Natural killer cell treated with Interleukin-12 subunit alpha and Interleukin-12 subunit beta and Interleukin-15 and Interleukin-18, amount 100 ng/mL, for 72 hours (primary cell): Measurements from ENCODE around the gene FAM135A. TPM values are rescaled to one million over a fixed set of nuclear protein-coding genes. Genes with fewer than 3 reads are reported as not detected.
"Not testable (repeated sequence)": the region's sequence is repeated elsewhere in the genome, so short reads cannot be mapped to it uniquely, and the experiment has no call there.

Experiments used
- ATAC-seq, 2 donors: fragments of 150-1000 bp; cut with Tn5 transposase in 1 of 2; sonication (Bioruptor Pico), chemical (Tn5 transposase) in 1 of 2; 2 replicates each; pipeline ENCODE4 v1.10.0; 2021
- DNase-seq: peaks from one replicate; pipeline ENCODE4 v3.0.0; 2022; ENCODE audit warnings: low spot score
- H3K27ac Mint-ChIP-seq, 2 donors: 1 replicate in 1 of 2; 2 replicates in 1 of 2; pipeline ENCODE4 v1.8.0; 2022; ENCODE audit warnings: mixed read lengths in 2 of 2, mild to moderate bottlenecking in 1 of 2, moderate library complexity in 1 of 2
- H3K27me3 Mint-ChIP-seq, 2 donors: 1 replicate in 1 of 2; 2 replicates in 1 of 2; pipeline ENCODE4 v1.8.0; 2022; ENCODE audit warnings: mixed read lengths in 2 of 2
- H3K36me3 Mint-ChIP-seq: one replicate; pipeline ENCODE4 v1.8.0; 2022; ENCODE audit warnings: mixed read lengths
- H3K4me1 Mint-ChIP-seq, 2 donors: 1 replicate in 1 of 2; 2 replicates in 1 of 2; pipeline ENCODE4 v1.8.0; 2022; ENCODE audit warnings: low read depth in 2 of 2, mixed read lengths in 2 of 2, mild to moderate bottlenecking in 1 of 2
- H3K4me3 Mint-ChIP-seq: one replicate; pipeline ENCODE4 v1.8.0; 2022; ENCODE audit warnings: mixed read lengths
- H3K9me3 Mint-ChIP-seq: 2 replicates; pipeline ENCODE4 v1.8.0; 2022; ENCODE audit warnings: mixed read lengths
- total RNA-seq, 2 donors: library from RNA; stranded (reverse); gene quantifications; one replicate each; pipeline ENCODE4 v1.2.3, GENCODE V29; 2022

Gene FAM135A
- total RNA-seq, 2 donors from 2014 or later, result 7.0 to 20.4 TPM

DNA sequence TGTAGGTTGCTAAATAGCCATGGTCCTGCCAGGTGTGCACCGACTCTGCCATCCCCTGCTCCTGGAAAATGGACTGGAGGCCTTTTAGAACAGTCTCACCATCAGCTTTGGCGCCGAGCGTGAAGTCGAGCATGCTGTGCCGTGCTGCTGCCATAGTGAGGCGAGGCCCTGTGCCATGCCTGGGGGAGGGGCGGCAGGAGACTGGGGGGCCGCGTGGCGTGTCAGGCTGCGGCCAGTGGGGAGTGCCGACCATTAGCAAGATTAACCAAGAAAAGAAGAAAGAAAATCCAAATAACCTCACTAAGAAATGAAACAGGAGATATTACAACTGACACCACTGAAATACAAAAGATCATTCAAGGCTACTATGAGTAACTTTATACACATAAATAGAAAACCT is 195.9 kb downstream of the FAM135A start:
- peaks cover 3 to 22% of the 10 kb centered on the region in 2 donors for H3K27me3 Mint-ChIP-seq
- not testable (repeated sequence) for H3K9me3 Mint-ChIP-seq, DNase-seq, H3K4me1 Mint-ChIP-seq, H3K4me3 Mint-ChIP-seq, H3K36me3 Mint-ChIP-seq, H3K27ac Mint-ChIP-seq, ATAC-seq

Other genes with a start within 250 kb of the FAM135A start
- gene COL9A1, start 110.4 kb upstream of the FAM135A start, total RNA-seq, result not detected
- gene SDHAF4, start 153.4 kb downstream of the FAM135A start, total RNA-seq, result 10 to 100 TPM in 1 of 2 donors, 1 to 10 TPM in 1; 6.2 to 11.5 TPM